Activated T-helper 17 cell treated with anti-CD3 and anti-CD28 coated beads, Interleukin-2, amount 50 U/mL, for 72 hours (primary cell): ENCODE results near the gene PDC. TPM values are rescaled to one million over a fixed set of nuclear protein-coding genes. Genes with fewer than 3 reads are reported as not detected.
"Not testable (repeated sequence)": the region's sequence is repeated elsewhere in the genome, so short reads cannot be mapped to it uniquely, and the experiment has no call there.

Source experiments
- ATAC-seq: fragments of 150-1000 bp; cut with Tn5 transposase; replicated peaks from 2 replicates; pipeline ENCODE4 v1.10.0; 2021; ENCODE audit warnings: mild to moderate bottlenecking, moderate library complexity
- H3K27ac Mint-ChIP-seq: one replicate; pipeline ENCODE4 v1.8.0; 2022; ENCODE audit warnings: mixed read lengths
- H3K27me3 Mint-ChIP-seq: one replicate; pipeline ENCODE4 v1.8.0; 2022; ENCODE audit warnings: mixed read lengths
- H3K36me3 Mint-ChIP-seq: one replicate; pipeline ENCODE4 v1.8.0; 2022; ENCODE audit warnings: low read depth, mild to moderate bottlenecking, mixed read lengths
- H3K4me1 Mint-ChIP-seq: one replicate; pipeline ENCODE4 v1.8.0; 2022; ENCODE audit warnings: mixed read lengths
- H3K4me3 Mint-ChIP-seq: one replicate; pipeline ENCODE4 v1.8.0; 2022; ENCODE audit warnings: mild to moderate bottlenecking, mixed read lengths
- H3K9me3 Mint-ChIP-seq: one replicate; pipeline ENCODE4 v1.8.0; 2022; ENCODE audit warnings: mixed read lengths
- total RNA-seq, 2 donors: library from RNA; stranded (reverse); gene quantifications; one replicate each; pipeline ENCODE4 v1.2.3, GENCODE V29; 2022

PDC gene
- total RNA-seq, 2 donors from 2014 or later, result not detected

GRCh38 chr1:186482661-186483255 lies 21.8 kb upstream of the PDC start:
- ATAC-seq, result no peak
- Mint-ChIP-seq H3K9me3 (no peaks in the 10 kb centered on the region), H3K4me3 (no peak overlapping the region), H3K36me3 (no peaks in the 10 kb centered on the region), H3K27ac (no peak overlapping the region), H3K27me3 (no peaks in the 10 kb centered on the region), H3K4me1 (no peaks in the 10 kb centered on the region)

GRCh38 chr1:186481303-186481888 lies 20.5 kb upstream of the PDC start:
- H3K36me3 Mint-ChIP-seq, result no peaks in the 10 kb centered on the region
- H3K9me3 Mint-ChIP-seq, result no peaks in the 10 kb centered on the region
- H3K4me1 Mint-ChIP-seq, result no peaks in the 10 kb centered on the region
- no peaks in the 10 kb centered on the region for H3K27me3 Mint-ChIP-seq
- no peak overlapping the region for H3K27ac Mint-ChIP-seq
- ATAC-seq, result no peak
- H3K4me3 Mint-ChIP-seq, result no peak overlapping the region

GRCh38 chr1:186479162-186479561 lies 18.2 kb upstream of the PDC start:
- Mint-ChIP-seq H3K27me3 (no peaks in the 10 kb centered on the region), H3K4me1 (no peaks in the 10 kb centered on the region), H3K36me3 (no peaks in the 10 kb centered on the region), H3K27ac (no peak overlapping the region), H3K4me3 (no peak overlapping the region), H3K9me3 (no peaks in the 10 kb centered on the region)
- ATAC-seq, result no peak

GRCh38 chr1:186476264-186477040 lies 15.5 kb upstream of the PDC start:
- no peaks in the 10 kb centered on the region for H3K9me3 Mint-ChIP-seq
- no peaks in the 10 kb centered on the region for H3K4me1 Mint-ChIP-seq
- H3K27me3 Mint-ChIP-seq, result no peaks in the 10 kb centered on the region
- no peak for ATAC-seq
- no peak overlapping the region for H3K4me3 Mint-ChIP-seq
- H3K27ac Mint-ChIP-seq, result no peak overlapping the region
- no peaks in the 10 kb centered on the region for H3K36me3 Mint-ChIP-seq

- H3K36me3 Mint-ChIP-seq, result no peaks in the 10 kb centered on the region
Observed at GRCh38 chr1:186474208-186474607, 13.3 kb upstream of the PDC start.

GRCh38 chr1:186473047-186473446 lies 12.1 kb upstream of the PDC start:
- no peak overlapping the region for H3K27ac Mint-ChIP-seq
- H3K9me3 Mint-ChIP-seq, result no peaks in the 10 kb centered on the region
- no peaks in the 10 kb centered on the region for H3K27me3 Mint-ChIP-seq
- H3K4me1 Mint-ChIP-seq, result no peaks in the 10 kb centered on the region
- no peak for ATAC-seq
- H3K36me3 Mint-ChIP-seq, result no peaks in the 10 kb centered on the region
- no peak overlapping the region for H3K4me3 Mint-ChIP-seq

More at GRCh38 chr1:186474208-186474607, 13.3 kb upstream of the PDC start:
- Mint-ChIP-seq H3K27ac (no peak overlapping the region), H3K27me3 (no peaks in the 10 kb centered on the region), H3K4me1 (no peaks in the 10 kb centered on the region), H3K4me3 (no peak overlapping the region), H3K9me3 (no peaks in the 10 kb centered on the region)
- no peak for ATAC-seq

GRCh38 chr1:186465946-186466345 lies 5.0 kb upstream of the PDC start:
- peaks cover 11% of the 10 kb centered on the region for H3K27me3 Mint-ChIP-seq
- no peak overlapping the region for H3K27ac Mint-ChIP-seq
- H3K4me1 Mint-ChIP-seq, result no peaks in the 10 kb centered on the region
- H3K9me3 Mint-ChIP-seq, result no peaks in the 10 kb centered on the region
- no peak for ATAC-seq
- H3K4me3 Mint-ChIP-seq, result no peak overlapping the region
- no peaks in the 10 kb centered on the region for H3K36me3 Mint-ChIP-seq

- H3K9me3 Mint-ChIP-seq, H3K36me3 Mint-ChIP-seq, H3K4me1 Mint-ChIP-seq, ATAC-seq, H3K4me3 Mint-ChIP-seq, H3K27ac Mint-ChIP-seq: not testable (repeated sequence)
- H3K27me3 Mint-ChIP-seq, result peaks cover 11% of the 10 kb centered on the region
Observed at GRCh38 chr1:186465491-186465890, 4.6 kb upstream of the PDC start.

- no peak overlapping the region for H3K4me3 Mint-ChIP-seq
- H3K27me3 Mint-ChIP-seq, result peaks cover 11% of the 10 kb centered on the region
- no peaks in the 10 kb centered on the region for H3K9me3 Mint-ChIP-seq
- H3K27ac Mint-ChIP-seq, result no peak overlapping the region
- no peaks in the 10 kb centered on the region for H3K4me1 Mint-ChIP-seq
- no peaks in the 10 kb centered on the region for H3K36me3 Mint-ChIP-seq
- ATAC-seq, result no peak
Observed at GRCh38 chr1:186463926-186464325, 3.0 kb upstream of the PDC start.

- H3K27me3 Mint-ChIP-seq, result peaks cover 11% of the 10 kb centered on the region
- H3K27ac Mint-ChIP-seq, result no peak overlapping the region
- H3K4me1 Mint-ChIP-seq, result no peaks in the 10 kb centered on the region
- H3K9me3 Mint-ChIP-seq, result no peaks in the 10 kb centered on the region
- H3K36me3 Mint-ChIP-seq, result no peaks in the 10 kb centered on the region
- no peak for ATAC-seq
- H3K4me3 Mint-ChIP-seq, result no peak overlapping the region
Observed at GRCh38 chr1:186463511-186463910, 2.6 kb upstream of the PDC start.

GRCh38 chr1:186459161-186459560 lies 1.8 kb downstream of the PDC start:
- not testable (repeated sequence) for H3K4me3 Mint-ChIP-seq, H3K27me3 Mint-ChIP-seq, ATAC-seq, H3K27ac Mint-ChIP-seq, H3K9me3 Mint-ChIP-seq, H3K36me3 Mint-ChIP-seq, H3K4me1 Mint-ChIP-seq

- Mint-ChIP-seq H3K4me1 (no peaks in the 10 kb centered on the region), H3K27me3 (no peaks in the 10 kb centered on the region), H3K36me3 (no peaks in the 10 kb centered on the region), H3K9me3 (no peaks in the 10 kb centered on the region), H3K4me3 (no peak overlapping the region), H3K27ac (no peak overlapping the region)
- no peak for ATAC-seq
Observed at GRCh38 chr1:186456729-186457255, 4.1 kb downstream of the PDC start.

- no peaks in the 10 kb centered on the region for H3K36me3 Mint-ChIP-seq
- no peaks in the 10 kb centered on the region for H3K27me3 Mint-ChIP-seq
- H3K9me3 Mint-ChIP-seq, result no peaks in the 10 kb centered on the region
- H3K4me3 Mint-ChIP-seq, result no peak overlapping the region
- no peak overlapping the region for H3K27ac Mint-ChIP-seq
- ATAC-seq, result no peak
- H3K4me1 Mint-ChIP-seq, result no peaks in the 10 kb centered on the region
Observed at GRCh38 chr1:186454981-186455380, 5.9 kb downstream of the PDC start.

GRCh38 chr1:186446152-186446551 lies 14.8 kb downstream of the PDC start:
- ATAC-seq, result no peak
- Mint-ChIP-seq H3K27me3 (no peaks in the 10 kb centered on the region), H3K4me3 (no peak overlapping the region)

GRCh38 chr1:186443638-186444037 lies 17.3 kb downstream of the PDC start:
- peak; percentile 39 for ATAC-seq
- Mint-ChIP-seq H3K4me3 (no peak overlapping the region), H3K36me3 (no peaks in the 10 kb centered on the region), H3K4me1 (peaks cover 11% of the 10 kb centered on the region), H3K27me3 (no peaks in the 10 kb centered on the region), H3K27ac (no peak overlapping the region), H3K9me3 (no peaks in the 10 kb centered on the region)

More at GRCh38 chr1:186446152-186446551, 14.8 kb downstream of the PDC start:
- Mint-ChIP-seq H3K4me1 (peaks cover 11% of the 10 kb centered on the region), H3K9me3 (no peaks in the 10 kb centered on the region), H3K36me3 (no peaks in the 10 kb centered on the region), H3K27ac (no peak overlapping the region)
